ENCODE results near the gene WDR62. TPM values are rescaled to one million over a fixed set of nuclear protein-coding genes. Genes with fewer than 3 reads are reported as not detected.

The WDR62 gene
- polyA plus RNA-seq, 1 donor from 2014 or later, result 0.35 TPM

GRCh38 chr19:36079389-36079945, 24.8 kb downstream of the WDR62 start:
- H3K36me3 ChIP-seq (ENCODE audit: insufficient read depth, low read length), result no peaks in the 10 kb centered on the region

GRCh38 chr19:36081385-36081784, 26.7 kb downstream of the WDR62 start:
- no peaks in the 10 kb centered on the region for H3F3A ChIP-seq (ENCODE audit: insufficient read depth, low read length, poor library complexity, severe bottlenecking)
- H3K27me3 ChIP-seq (ENCODE audit: insufficient read depth, low read depth, low read length), result no peaks in the 10 kb centered on the region
- H3K4me3 ChIP-seq (ENCODE audit: low read length), result no peak overlapping the region
- H3K9me3 ChIP-seq (ENCODE audit: low read length), result no peaks in the 10 kb centered on the region
- no peak overlapping the region for H3K9ac ChIP-seq (ENCODE audit: low read length)
- H3K9me2 ChIP-seq (ENCODE audit: insufficient read depth, low read length), result no peaks in the 10 kb centered on the region
- no peaks in the 10 kb centered on the region for H4K20me1 ChIP-seq (ENCODE audit: insufficient read depth)
- no peaks in the 10 kb centered on the region for H3K79me2 ChIP-seq (replicated peaks; ENCODE audit: insufficient read depth, low read length)
- H2AFZ ChIP-seq (ENCODE audit: low read depth, low read length), result no peak overlapping the region
- H3K4me2 ChIP-seq (ENCODE audit: low read length), result no peak overlapping the region
- H3K36me3 ChIP-seq (ENCODE audit: insufficient read depth, low read length), result no peaks in the 10 kb centered on the region
- no peak overlapping the region for H3K27ac ChIP-seq (ENCODE audit: low read length)
- TF ChIP-seq EP300 (conservative IDR thresholded peaks at IDR 0.05; ENCODE audit: poor library complexity, severe bottlenecking), result no peak
- TF ChIP-seq RAD21 (conservative IDR thresholded peaks at IDR 0.05), result no peak
- TF ChIP-seq CTCF (IDR thresholded peaks at IDR 0.05; ENCODE audit: poor library complexity, severe bottlenecking), result no peak
- no peak for TF ChIP-seq SMC3 (conservative IDR thresholded peaks at IDR 0.05; ENCODE audit: poor library complexity)
- TF ChIP-seq POLR2AphosphoS5 (IDR thresholded peaks at IDR 0.05), result no peak
- TF ChIP-seq TAF1 (IDR thresholded peaks at IDR 0.05; ENCODE audit: low read depth), result no peak
- no peak for TF ChIP-seq REST (IDR thresholded peaks at IDR 0.05; ENCODE audit: borderline replicate concordance)

More at GRCh38 chr19:36079389-36079945, 24.8 kb downstream of the WDR62 start:
- no peak overlapping the region for H3K4me2 ChIP-seq (ENCODE audit: low read length)
- H3K27ac ChIP-seq (ENCODE audit: low read length), result no peak overlapping the region
- no peaks in the 10 kb centered on the region for H3K27me3 ChIP-seq (ENCODE audit: insufficient read depth, low read depth, low read length)
- H3K4me3 ChIP-seq (ENCODE audit: low read length), result no peak overlapping the region
- no peak overlapping the region for H2AFZ ChIP-seq (ENCODE audit: low read depth, low read length)
- H3K9me2 ChIP-seq (ENCODE audit: insufficient read depth, low read length), result no peaks in the 10 kb centered on the region
- H3K79me2 ChIP-seq (replicated peaks; ENCODE audit: insufficient read depth, low read length), result no peaks in the 10 kb centered on the region
- no peaks in the 10 kb centered on the region for H3K9me3 ChIP-seq (ENCODE audit: low read length)
- H4K20me1 ChIP-seq (ENCODE audit: insufficient read depth), result no peaks in the 10 kb centered on the region
- H3K9ac ChIP-seq (ENCODE audit: low read length), result no peak overlapping the region
- TF ChIP-seq EZH2 (IDR thresholded peaks at IDR 0.05; ENCODE audit: borderline replicate concordance, insufficient read depth, low read length, poor library complexity, severe bottlenecking) (no peak), RAD21 (conservative IDR thresholded peaks at IDR 0.05) (no peak), MXI1 (conservative IDR thresholded peaks at IDR 0.05; ENCODE audit: poor library complexity, severe bottlenecking) (no peak), CTCF (IDR thresholded peaks at IDR 0.05; ENCODE audit: poor library complexity, severe bottlenecking) (no peak), SMC3 (conservative IDR thresholded peaks at IDR 0.05; ENCODE audit: poor library complexity) (no peak), POLR2AphosphoS5 (IDR thresholded peaks at IDR 0.05) (no peak), EP300 (conservative IDR thresholded peaks at IDR 0.05; ENCODE audit: poor library complexity, severe bottlenecking) (no peak), TAF1 (IDR thresholded peaks at IDR 0.05; ENCODE audit: low read depth) (no peak), REST (IDR thresholded peaks at IDR 0.05; ENCODE audit: borderline replicate concordance) (no peak)
- no peaks in the 10 kb centered on the region for H3F3A ChIP-seq (ENCODE audit: insufficient read depth, low read length, poor library complexity, severe bottlenecking)

Data from neural cell (in vitro differentiated cells).